Body of pancreas (tissue), 4 donors: ENCODE data around the gene CANX. TPM values are rescaled to one million over a fixed set of nuclear protein-coding genes. Genes with fewer than 3 reads are reported as not detected.
"Not testable (repeated sequence)": the region's sequence is repeated elsewhere in the genome, so short reads cannot be mapped to it uniquely, and the experiment has no call there.

Experiments
- ATAC-seq: fragments of 150-250 bp; one replicate; pipeline ENCODE4 v1.9.1; 2016
- DNase-seq, 4 donors: peaks; one replicate each; pipeline ENCODE4 v3.0.0-alpha.2; 2019
- H3K27ac ChIP-seq, 4 donors: fragments of 200-600 bp; sonication (generic); 1 replicate in 3 of 4; 2 replicates in 1 of 4; pipeline versions ENCODE4 v1.5.1 to v1.6.1; 2016 to 2019; ENCODE audit warnings: mild to moderate bottlenecking in 1 of 4, mixed read lengths in 1 of 4, moderate library complexity in 1 of 4
- H3K27me3 ChIP-seq, 2 donors: fragments of 200-600 bp; sonication (generic); one replicate each; pipeline ENCODE4 v1.6.0; 2016; ENCODE audit warnings: mild to moderate bottlenecking in 1 of 2
- H3K36me3 ChIP-seq, 2 donors: fragments of 200-600 bp; sonication (generic); replicated peaks in 1 of 2; 2 replicates each; pipeline ENCODE4 v1.5.1; 2016; ENCODE audit warnings: low read depth in 2 of 2; ENCODE audit not compliant: insufficient read depth in 1 of 2
- H3K4me1 ChIP-seq: fragments of 200-600 bp; sonication (generic); one replicate; pipeline ENCODE4 v1.6.0; 2016
- H3K4me3 ChIP-seq, 2 donors: fragments of 200-600 bp; sonication (generic); 1 replicate in 1 of 2; 2 replicates in 1 of 2; pipeline ENCODE4 v1.5.1; 2016 to 2019
- H3K9me3 ChIP-seq, 3 donors: fragments of 200-600 bp; sonication (generic); 1 replicate in 2 of 3; 2 replicates in 1 of 3; pipeline ENCODE4 v1.5.1; 2016
- CTCF ChIP-seq, 7 experiments: fragments of 450-650 bp in 4 of 7; fragments of 200-600 bp in 3 of 7; sonication (generic) in 3 of 7; IDR thresholded peaks; one replicate each; pipeline ENCODE4 v1.5.1; 2016 to 2019; ENCODE audit warnings: antibody characterized with exemption in 7 of 7
- POLR2A ChIP-seq, 3 donors: fragments of 450-650 bp; IDR thresholded peaks; one replicate each; pipeline ENCODE4 v1.6.1; 2016; ENCODE audit warnings: antibody characterized with exemption in 3 of 3, mild to moderate bottlenecking in 2 of 3
- WGBS, 2 donors: methylation state at CpG; one replicate each; pipeline ENCODE4 v1.1.5; 2017; 5-methylcytosine and 5-hydroxymethylcytosine counted together
- intact Hi-C: fragments of 100-400 bp; cut with DNase I; formaldehyde crosslinking; loops from one replicate; pipeline ENCODE4 v1.15.1; 2023
- total RNA-seq, 2 donors: library from RNA; depleted of rRNA; stranded (reverse); fragments of >200 nt; gene quantifications; one replicate each; pipeline ENCODE4 v1.1.0, GENCODE V29; 2016

Gene CANX
- total RNA-seq, 2 donors from 2014 or later, result 262 to 401 TPM

- DNase-seq (no peak), ATAC-seq (no peak)
- Histone ChIP-seq H3K27ac (no peak within 1 kb of the TSS), H3K27me3 (no peaks in the 10 kb centered on the region), H3K36me3 (no peaks in the 10 kb centered on the region), H3K4me1 (peaks cover 35% of the 10 kb centered on the region), H3K9me3 (no peaks in the 10 kb centered on the region), H3K4me3 (no peak within 1 kb of the TSS)
- intact Hi-C loops, result no loop called here
- WGBS, 2 donors, result 84 to 93% methylated on average over 5 of the region's 5 CpGs
- no peak for TF ChIP-seq POLR2A (IDR thresholded peaks at IDR 0.05)
- TF ChIP-seq CTCF (IDR thresholded peaks at IDR 0.05), result no peak
Observed at GRCh38 chr5:179680780-179681401, 17.9 kb upstream of the CANX start, which contains the start of gene CBY3. CBY3 (minus strand) TSS chr5:179681034; CDS start chr5:179680918, 116 bp downstream.

DNA sequence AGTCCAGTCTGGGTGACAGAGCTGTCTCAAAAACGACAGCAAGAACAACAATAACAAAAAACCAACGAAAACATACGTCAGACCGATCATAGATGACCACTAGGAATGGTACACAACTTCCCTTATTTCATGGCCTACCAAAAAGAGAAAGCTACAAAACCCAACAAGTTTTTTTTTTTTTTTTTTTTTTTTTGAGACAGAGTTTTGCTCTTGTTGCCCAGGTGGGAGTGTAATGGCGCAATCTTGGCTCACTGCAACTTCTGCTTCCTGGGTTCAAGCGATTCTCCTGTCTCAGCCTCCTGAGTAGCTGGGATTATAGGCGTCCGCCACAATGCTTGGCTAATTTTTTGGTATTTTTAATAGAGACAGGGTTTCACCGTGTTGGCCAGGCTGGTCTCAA is 9.6 kb upstream of the CANX start:
- ATAC-seq, H3K4me1 ChIP-seq, H3K27ac ChIP-seq, intact Hi-C loops, H3K36me3 ChIP-seq, DNase-seq, H3K27me3 ChIP-seq, H3K4me3 ChIP-seq, H3K9me3 ChIP-seq: not testable (repeated sequence)
- WGBS, 2 donors, result 89 to 91% methylated on average over 9 of the region's 9 CpGs

- TF ChIP-seq CTCF (IDR thresholded peaks at IDR 0.05) (no peak), POLR2A (IDR thresholded peaks at IDR 0.05) (no peak)
- DNase-seq (no peak), ATAC-seq (no peak)
- 88 to 96% methylated on average over 6 of the region's 6 CpGs for WGBS, 2 donors
- Histone ChIP-seq H3K27me3 (no peaks in the 10 kb centered on the region), H3K27ac (no peak overlapping the region), H3K4me1 (peaks cover 17% of the 10 kb centered on the region), H3K4me3 (no peak overlapping the region), H3K9me3 (no peaks in the 10 kb centered on the region), H3K36me3 (no peaks in the 10 kb centered on the region)
- intact Hi-C loops, result no loop called here
Observed at GRCh38 chr5:179694561-179694960, 4.2 kb upstream of the CANX start.

GRCh38 chr5:179696603-179697002 is 2.2 kb upstream of the CANX start:
- DNase-seq (no peak), ATAC-seq (no peak)
- WGBS, 2 donors, result 89 to 90% methylated on average over 3 of the region's 3 CpGs
- H3K4me3 ChIP-seq, result no peak overlapping the region
- H3K27ac ChIP-seq, result peak overlapping the region in 1 of 4 donors; percentile 21
- intact Hi-C loops, result no loop called here
- H3K36me3 ChIP-seq, result no peaks in the 10 kb centered on the region
- no peaks in the 10 kb centered on the region for H3K9me3 ChIP-seq
- H3K4me1 ChIP-seq, result peaks cover 29% of the 10 kb centered on the region
- TF ChIP-seq POLR2A (IDR thresholded peaks at IDR 0.05), result no peak
- TF ChIP-seq CTCF (IDR thresholded peaks at IDR 0.05), result no peak
- no peaks in the 10 kb centered on the region for H3K27me3 ChIP-seq

GRCh38 chr5:179697108-179697507 is 1.7 kb upstream of the CANX start:
- ATAC-seq (no peak), DNase-seq (no peak)
- intact Hi-C loops, result no loop called here
- Histone ChIP-seq H3K4me1 (peaks cover 34% of the 10 kb centered on the region), H3K9me3 (no peaks in the 10 kb centered on the region), H3K36me3 (no peaks in the 10 kb centered on the region), H3K4me3 (no peak overlapping the region), H3K27me3 (no peaks in the 10 kb centered on the region), H3K27ac (peak overlapping the region; percentile 32 to 99 (median 93))
- no peak for TF ChIP-seq CTCF (IDR thresholded peaks at IDR 0.05)
- 91 to 95% methylated on average over 2 of the region's 2 CpGs for WGBS, 2 donors

- H3K36me3 ChIP-seq, ATAC-seq, H3K4me3 ChIP-seq, H3K9me3 ChIP-seq, intact Hi-C loops, H3K27me3 ChIP-seq, DNase-seq: not testable (repeated sequence)
- peak overlapping the region; percentile 32 to 99 (median 93) for H3K27ac ChIP-seq
- peaks cover 38% of the 10 kb centered on the region for H3K4me1 ChIP-seq
- 91 to 93% methylated on average over 15 of the region's 15 CpGs for WGBS, 2 donors
Observed at GRCh38 chr5:179697543-179697942, 1.2 kb upstream of the CANX start.
